Inflammatory macrophage treated with lipopolysaccharide for 4 hours (primary cell): Measurements from ENCODE around the gene SORT1.
A peak's percentile ranks its signal among the peaks of the same experiment; 100 is the strongest.
"Not testable (repeated sequence)": the region's sequence is repeated elsewhere in the genome, so short reads cannot be mapped to it uniquely, and the experiment has no call there.

Experiments used
- DNase-seq: peaks from one replicate; pipeline ENCODE4 v3.0.0-alpha.2; 2020

SORT1 gene

GRCh38 chr1:109397581-109398342 lies at the start of gene SORT1:
Gene SORT1, minus strand, starts transcription at chr1:109397918. Its CDS starts 26 bp downstream, at chr1:109397892.
- peak; percentile 73 for DNase-seq

- not testable (repeated sequence) for DNase-seq
Measured at GRCh38 chr1:109445949-109446695, 48.4 kb upstream of the SORT1 start.

- peak; percentile 10 for DNase-seq
Measured at GRCh38 chr1:109444346-109444745, 46.6 kb upstream of the SORT1 start.

- DNase-seq: peak; percentile 27
Measured at GRCh38 chr1:109443476-109443875, 45.8 kb upstream of the SORT1 start.

- DNase-seq: peak; percentile 32
Measured at GRCh38 chr1:109441069-109441468, 43.4 kb upstream of the SORT1 start.

GRCh38 chr1:109438798-109439297 lies 41.1 kb upstream of the SORT1 start:
- peak; percentile 89 for DNase-seq

- no peak for DNase-seq
Measured at GRCh38 chr1:109434484-109434883, 36.8 kb upstream of the SORT1 start.

- DNase-seq: peak; percentile 73
Measured at GRCh38 chr1:109433322-109433721, 35.6 kb upstream of the SORT1 start.

GRCh38 chr1:109432336-109432735 lies 34.6 kb upstream of the SORT1 start:
- no peak for DNase-seq

GRCh38 chr1:109427171-109427467 lies 29.4 kb upstream of the SORT1 start:
- peak; percentile 49 for DNase-seq

- peak; percentile 100 for DNase-seq
Measured at GRCh38 chr1:109426281-109427170, 28.8 kb upstream of the SORT1 start, which contains the start of gene PSMA5. Gene PSMA5, minus strand, starts transcription at chr1:109426448. Its CDS starts 118 bp downstream, at chr1:109426330.

GRCh38 chr1:109425391-109426280 lies 27.9 kb upstream of the SORT1 start:
- peak; percentile 86 for DNase-seq

- DNase-seq: no peak
Measured at GRCh38 chr1:109423498-109423897, 25.8 kb upstream of the SORT1 start.

- no peak for DNase-seq
Measured at GRCh38 chr1:109412551-109412950, 14.8 kb upstream of the SORT1 start.

GRCh38 chr1:109404838-109405237 lies 7.1 kb upstream of the SORT1 start:
- DNase-seq: no peak

GRCh38 chr1:109402025-109402424 lies 4.3 kb upstream of the SORT1 start:
- DNase-seq: no peak

GRCh38 chr1:109400035-109400655 lies 2.4 kb upstream of the SORT1 start:
- no peak for DNase-seq

- peak; percentile 68 for DNase-seq
Measured at GRCh38 chr1:109399326-109399957, 1.7 kb upstream of the SORT1 start.

GRCh38 chr1:109398343-109399225 lies 866 bp upstream of the SORT1 start:
- no peak for DNase-seq
